ENCODE results near the gene TYMS.

Gene TYMS

GRCh38 chr18:712401-713134 is 55.1 kb downstream of the TYMS start, which contains the start of gene ENOSF1:
Gene ENOSF1 (minus strand): TSS chr18:712630. CDS start chr18:712587, 43 bp downstream.
- no peak for FAIRE-seq

- FAIRE-seq, result no peak
Observed at GRCh38 chr18:713135-713490, 55.7 kb downstream of the TYMS start.

GRCh38 chr18:715626-716025 is 58.2 kb downstream of the TYMS start:
- no peak for FAIRE-seq

GRCh38 chr18:717003-717402 is 59.5 kb downstream of the TYMS start:
- FAIRE-seq, result no peak

All from endometrium (tissue), 2 donors.